HepG2 (cell line): ENCODE results near the gene PIM1. TPM values are rescaled to one million over a fixed set of nuclear protein-coding genes. Genes with fewer than 3 reads are reported as not detected.

Source experiments
- ATM ChIP-seq: fragments of 450-650 bp; IDR thresholded peaks from 2 replicates; pipeline ENCODE4 v1.7.1; 2017; ENCODE audit warnings: mild to moderate bottlenecking, borderline replicate concordance
- BCL6 ChIP-seq: IDR thresholded peaks from 2 replicates; pipeline ENCODE4 v1.6.1; 2016; ENCODE audit warnings: missing genetic modification reagents, missing compliant biosample characterization
- CCDC6 ChIP-seq: sonication (generic); formaldehyde crosslinking; IDR thresholded peaks from 2 replicates; pipeline ENCODE4 v1.8.1; 2022; ENCODE audit warnings: mild to moderate bottlenecking, missing genetic modification reagents, moderate library complexity
- FLYWCH1 ChIP-seq: sonication (generic); formaldehyde crosslinking; IDR thresholded peaks from 2 replicates; pipeline ENCODE4 v1.8.1; 2023; ENCODE audit warnings: mild to moderate bottlenecking, missing genetic modification reagents
- HNRNPLL ChIP-seq: fragments of 200-400 bp; formaldehyde crosslinking; IDR thresholded peaks from 2 replicates; pipeline ENCODE4 v1.6.1; 2017; ENCODE audit warnings: mild to moderate bottlenecking, low read depth, low read length; ENCODE audit not compliant: poor library complexity, severe bottlenecking
- HNRNPUL1 ChIP-seq: fragments of 200-400 bp; formaldehyde crosslinking; IDR thresholded peaks from 2 replicates; pipeline ENCODE4 v1.6.1; 2017; ENCODE audit warnings: low read depth, mild to moderate bottlenecking, low read length, moderate library complexity
- HOXA9 ChIP-seq: sonication (generic); formaldehyde crosslinking; IDR thresholded peaks from 2 replicates; pipeline ENCODE4 v1.8.1; 2022; ENCODE audit warnings: missing genetic modification reagents, mild to moderate bottlenecking, moderate library complexity, borderline replicate concordance
- KDM1A ChIP-seq: IDR thresholded peaks from 2 replicates; pipeline ENCODE4 v1.6.1; 2016; ENCODE audit warnings: missing compliant biosample characterization
- NCOR1 ChIP-seq: fragments of 200-600 bp; sonication (generic); IDR thresholded peaks from 2 replicates; pipeline ENCODE4 v1.7.0; 2017; ENCODE audit warnings: antibody characterized with exemption, low read length, borderline replicate concordance
- NR3C1 ChIP-seq: sonication (generic); formaldehyde crosslinking; IDR thresholded peaks from 2 replicates; pipeline ENCODE4 v1.4.0; 2020; ENCODE audit warnings: missing genetic modification reagents
- SALL1 ChIP-seq: sonication (generic); formaldehyde crosslinking; IDR thresholded peaks from 2 replicates; pipeline ENCODE4 v1.8.0; 2022; ENCODE audit warnings: mild to moderate bottlenecking, missing genetic modification reagents
- SPEN ChIP-seq: sonication (generic); formaldehyde crosslinking; IDR thresholded peaks from 2 replicates; pipeline ENCODE4 v1.5.1; 2020; ENCODE audit warnings: low read depth, mild to moderate bottlenecking, missing genetic modification reagents
- TCF7L2 ChIP-seq: IDR thresholded peaks from 2 replicates; pipeline ENCODE4 v1.6.1; 2011; ENCODE audit warnings: mild to moderate bottlenecking, low read depth, low read length, moderate library complexity
- ZNF143 ChIP-seq: sonication (generic); formaldehyde crosslinking; IDR thresholded peaks from 2 replicates; pipeline ENCODE4 v1.4.0; 2020; ENCODE audit warnings: missing genetic modification reagents
- ZNF263 ChIP-seq: sonication (generic); formaldehyde crosslinking; IDR thresholded peaks from 2 replicates; pipeline ENCODE4 v1.4.0; 2020; ENCODE audit warnings: missing genetic modification reagents
- ZNF33A ChIP-seq: sonication (generic); formaldehyde crosslinking; IDR thresholded peaks from 2 replicates; pipeline ENCODE4 v1.5.1; 2020; ENCODE audit warnings: missing genetic modification reagents, mild to moderate bottlenecking, moderate library complexity, borderline replicate concordance
- ZNF432 ChIP-seq: sonication (generic); formaldehyde crosslinking; IDR thresholded peaks from 2 replicates; pipeline ENCODE4 v1.5.0; 2020; ENCODE audit warnings: missing genetic modification reagents, mild to moderate bottlenecking, borderline replicate concordance
- ZNF552 ChIP-seq: sonication (generic); formaldehyde crosslinking; IDR thresholded peaks from 2 replicates; pipeline ENCODE4 v1.9.0; 2022; ENCODE audit warnings: missing genetic modification reagents, mild to moderate bottlenecking, borderline replicate concordance
- ZNF652 ChIP-seq: IDR thresholded peaks from 2 replicates; pipeline ENCODE4 v1.6.1; 2016; ENCODE audit warnings: low read depth, borderline replicate concordance
- ZNF703 ChIP-seq: sonication (generic); formaldehyde crosslinking; IDR thresholded peaks from 2 replicates; pipeline ENCODE4 v1.5.1; 2020; ENCODE audit warnings: missing genetic modification reagents, mild to moderate bottlenecking, moderate library complexity, borderline replicate concordance
- ZNF709 ChIP-seq: sonication (generic); formaldehyde crosslinking; IDR thresholded peaks from 2 replicates; pipeline ENCODE4 v1.5.0; 2020; ENCODE audit warnings: mild to moderate bottlenecking, missing genetic modification reagents
- ZSCAN21 ChIP-seq: sonication (generic); formaldehyde crosslinking; IDR thresholded peaks from 2 replicates; pipeline ENCODE4 v1.8.0; 2022; ENCODE audit warnings: mild to moderate bottlenecking, missing genetic modification reagents, moderate library complexity, borderline replicate concordance
- polyA plus RNA-seq, 8 experiments: library from polyadenylated mRNA; depleted of rRNA in 3 of 8; stranded (reverse) in 7 of 8; unstranded in 1 of 8; fragments of >200 nt; fragmentation: Illumina TruSeq in 4 of 8; extraction: Trizol in 4 of 8; gene quantifications; 2 replicates each; pipeline versions ENCODE4 v1.2.1 to v1.2.3, GENCODE V29; 2011 to 2016; ENCODE audit warnings: low read depth in 4 of 8, missing spikeins in 1 of 8, mixed read lengths in 1 of 8; ENCODE audit not compliant: insufficient read depth in 1 of 8
- total RNA-seq, 5 experiments: library from RNA; depleted of rRNA; stranded (reverse); fragments of >200 nt; fragmentation: Illumina TruSeq; extraction: Trizol; gene quantifications; 2 replicates each; pipeline ENCODE4 v1.2.3, GENCODE V29; 2016; ENCODE audit warnings: low read depth in 1 of 5
- TF ChIP-seq, protein P1 (sequence below): sonication (generic); formaldehyde crosslinking; IDR thresholded peaks from 2 replicates; pipeline ENCODE4 v1.4.0; 2020; ENCODE audit warnings: missing genetic modification reagents
- TF ChIP-seq, protein P2 (sequence below): sonication (generic); formaldehyde crosslinking; IDR thresholded peaks from 2 replicates; pipeline ENCODE4 v1.4.0; 2020; ENCODE audit warnings: missing genetic modification reagents
- TF ChIP-seq, protein P3 (sequence below): IDR thresholded peaks from 2 replicates; pipeline ENCODE4 v1.6.1; 2016; ENCODE audit warnings: low read depth, borderline replicate concordance
- TF ChIP-seq, protein P4 (sequence below): sonication (generic); formaldehyde crosslinking; IDR thresholded peaks from 2 replicates; pipeline ENCODE4 v1.4.0; 2020; ENCODE audit warnings: missing genetic modification reagents, mild to moderate bottlenecking, borderline replicate concordance

The PIM1 gene
- total and polyA plus RNA-seq, 2 of the 13 experiments (the other 11 are each of a cell fraction or from before 2014, with no cell fraction given), result 29.4 to 117 TPM

DNA sequence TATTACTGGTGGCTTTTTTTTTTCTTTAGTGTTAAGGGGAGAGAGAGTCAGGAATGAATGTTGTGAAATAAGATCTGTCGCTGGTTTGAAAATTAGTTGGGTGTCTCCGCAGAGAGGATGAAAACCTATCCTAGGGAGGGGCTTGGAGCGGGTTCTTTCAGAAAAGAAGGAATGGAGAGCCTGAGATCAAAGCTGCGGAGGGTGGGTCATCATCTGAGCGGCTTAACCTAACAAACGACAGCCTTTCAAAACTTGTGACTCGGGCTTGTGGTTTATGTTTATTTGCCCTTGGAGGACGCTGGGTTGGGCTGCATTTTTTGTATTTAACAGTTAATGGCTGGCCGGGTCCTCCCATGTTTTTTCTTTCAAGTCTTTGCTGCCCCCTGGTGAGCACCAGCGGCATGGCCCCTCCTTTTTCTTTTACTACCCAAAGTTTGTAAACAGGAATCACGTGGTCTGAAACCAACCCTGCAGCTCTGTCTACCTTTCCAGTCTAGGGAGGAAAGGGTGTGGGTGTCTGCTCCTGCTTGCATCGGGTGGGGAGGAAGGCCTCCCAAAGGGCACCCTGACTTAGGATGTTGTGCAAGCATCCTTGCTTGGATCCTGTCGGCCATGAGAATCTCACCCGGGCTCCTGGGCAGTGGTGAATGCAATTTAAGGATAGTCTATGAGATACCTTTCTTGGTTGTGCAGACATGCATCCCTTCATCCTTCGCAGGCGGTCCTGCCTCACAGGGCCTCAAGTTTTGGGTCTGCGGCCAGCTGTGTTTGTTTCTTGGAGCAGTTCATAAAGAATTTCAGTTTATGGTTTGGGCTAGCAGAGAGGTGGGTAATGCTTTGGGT is 2.2 kb downstream of the PIM1 start (continued):
- TF ChIP-seq ZNF143 (0 out of 2 replicates have a peak, but pooled peaks have one; percentile 17), ZNF709 (no peak), KDM1A (CRISPR knock-in tag) (no peak), NR3C1 (no peak), HOXA9 (no peak), ZNF703 (CRISPR knock-in tag) (no peak), FLYWCH1 (no peak; the same call in 1 of the 2 replicates), TCF7L2 (peak; percentile 97), HNRNPUL1 (no peak), SALL1 (CRISPR knock-in tag) (peak; percentile 87), ZNF33A (CRISPR knock-in tag) (no peak), ATM (no peak), HNRNPLL (no peak), BCL6 (CRISPR knock-in tag) (peak; percentile 87), ZNF432 (no peak), ZSCAN21 (no peak), NCOR1 (peak; percentile 74; the same call in 1 of the 2 replicates), SPEN (CRISPR knock-in tag) (no peak; the same call in 1 of the 2 replicates), CCDC6 (CRISPR knock-in tag) (peak; percentile 72; the same call in 1 of the 2 replicates), ZNF552 (no peak), ZNF263 (CRISPR knock-in tag) (peak; percentile 71), ZNF652 (CRISPR knock-in tag) (peak; percentile 88)
- TF ChIP-seq, protein P1, sequence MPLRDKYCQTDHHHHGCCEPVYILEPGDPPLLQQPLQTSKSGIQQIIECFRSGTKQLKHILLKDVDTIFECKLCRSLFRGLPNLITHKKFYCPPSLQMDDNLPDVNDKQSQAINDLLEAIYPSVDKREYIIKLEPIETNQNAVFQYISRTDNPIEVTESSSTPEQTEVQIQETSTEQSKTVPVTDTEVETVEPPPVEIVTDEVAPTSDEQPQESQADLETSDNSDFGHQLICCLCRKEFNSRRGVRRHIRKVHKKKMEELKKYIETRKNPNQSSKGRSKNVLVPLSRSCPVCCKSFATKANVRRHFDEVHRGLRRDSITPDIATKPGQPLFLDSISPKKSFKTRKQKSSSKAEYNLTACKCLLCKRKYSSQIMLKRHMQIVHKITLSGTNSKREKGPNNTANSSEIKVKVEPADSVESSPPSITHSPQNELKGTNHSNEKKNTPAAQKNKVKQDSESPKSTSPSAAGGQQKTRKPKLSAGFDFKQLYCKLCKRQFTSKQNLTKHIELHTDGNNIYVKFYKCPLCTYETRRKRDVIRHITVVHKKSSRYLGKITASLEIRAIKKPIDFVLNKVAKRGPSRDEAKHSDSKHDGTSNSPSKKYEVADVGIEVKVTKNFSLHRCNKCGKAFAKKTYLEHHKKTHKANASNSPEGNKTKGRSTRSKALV (CRISPR knock-in tag), result peak; percentile 72
- TF ChIP-seq, protein P2, sequence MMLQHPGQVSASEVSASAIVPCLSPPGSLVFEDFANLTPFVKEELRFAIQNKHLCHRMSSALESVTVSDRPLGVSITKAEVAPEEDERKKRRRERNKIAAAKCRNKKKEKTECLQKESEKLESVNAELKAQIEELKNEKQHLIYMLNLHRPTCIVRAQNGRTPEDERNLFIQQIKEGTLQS (CRISPR knock-in tag), result 0 out of 2 replicates have a peak, but pooled peaks have one; percentile 15
- TF ChIP-seq, protein P3, sequence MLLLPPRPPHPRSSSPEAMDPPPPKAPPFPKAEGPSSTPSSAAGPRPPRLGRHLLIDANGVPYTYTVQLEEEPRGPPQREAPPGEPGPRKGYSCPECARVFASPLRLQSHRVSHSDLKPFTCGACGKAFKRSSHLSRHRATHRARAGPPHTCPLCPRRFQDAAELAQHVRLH (CRISPR knock-in tag), result peak; percentile 80; the same call in 1 of the 2 replicates
- TF ChIP-seq, protein P4, sequence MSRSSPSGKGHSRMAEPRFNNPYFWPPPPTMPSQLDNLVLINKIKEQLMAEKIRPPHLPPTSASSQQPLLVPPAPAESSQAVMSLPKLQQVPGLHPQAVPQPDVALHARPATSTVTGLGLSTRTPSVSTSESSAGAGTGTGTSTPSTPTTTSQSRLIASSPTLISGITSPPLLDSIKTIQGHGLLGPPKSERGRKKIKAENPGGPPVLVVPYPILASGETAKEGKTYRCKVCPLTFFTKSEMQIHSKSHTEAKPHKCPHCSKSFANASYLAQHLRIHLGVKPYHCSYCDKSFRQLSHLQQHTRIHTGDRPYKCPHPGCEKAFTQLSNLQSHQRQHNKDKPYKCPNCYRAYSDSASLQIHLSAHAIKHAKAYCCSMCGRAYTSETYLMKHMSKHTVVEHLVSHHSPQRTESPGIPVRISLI (CRISPR knock-in tag), result peak; percentile 92
